Measurements from ENCODE around the gene CARF. TPM values are rescaled to one million over a fixed set of nuclear protein-coding genes. Genes with fewer than 3 reads are reported as not detected.

Gene CARF
- polyA plus RNA-seq, 1 of the 3 experiments (the other 2 are of a cell fraction) = 4.6 TPM

GRCh38 chr2:202982779-202983491 lies 70.9 kb downstream of the CARF start:
- Histone ChIP-seq H2AFZ (ENCODE audit: low read depth) (no peak overlapping the region), H3K27ac (ENCODE audit: low read depth in 2 of 2, low read length in 1 of 2) (no peak overlapping the region), H3F3A (replicated peaks; ENCODE audit: insufficient read depth) (no peaks in the 10 kb centered on the region), H4K20me1 (ENCODE audit: insufficient read depth) (no peaks in the 10 kb centered on the region), H3K9ac (no peak overlapping the region), H3K9me3 (no peaks in the 10 kb centered on the region; the same call in 1 of the 2 replicates), H3K4me3 (ENCODE audit: low read depth in 2 of 2, low read length in 1 of 2) (no peak overlapping the region), H3K9me2 (no peaks in the 10 kb centered on the region), H3K79me2 (ENCODE audit: insufficient read depth) (no peaks in the 10 kb centered on the region), H3K27me3 (ENCODE audit: insufficient read depth) (no peaks in the 10 kb centered on the region), H3K4me2 (no peak overlapping the region), H3K36me3 (replicated peaks in 1 of 2; ENCODE audit: control insufficient read depth in 1 of 2, insufficient read depth in 2 of 2, low read length in 1 of 2) (peaks cover 8 to 12% of the 10 kb centered on the region in 2 experiments), H3K4me1 (ENCODE audit: control insufficient read depth in 1 of 2, insufficient read depth in 2 of 2, low read depth in 1 of 2, low read length in 1 of 2) (no peaks in the 10 kb centered on the region)
- ChIA-PET POLR2A (no interaction called here), CTCF (no interaction called here)
- TF ChIP-seq NFIC (IDR thresholded peaks at IDR 0.05; ENCODE audit: borderline replicate concordance) = no peak
- TF ChIP-seq GATA2 (CRISPR knock-in tag; IDR thresholded peaks at IDR 0.05) = no peak
- TF ChIP-seq RCOR1 (IDR thresholded peaks at IDR 0.05; ENCODE audit: low read length) = no peak
- whole genome bisulfite sequencing (ENCODE audit: low lambda C conversion rate) = 96% methylated on average over 3 of the region's 3 CpGs
- DNase-seq = no peak

- Histone ChIP-seq H3K27me3 (ENCODE audit: insufficient read depth) (no peaks in the 10 kb centered on the region), H3K4me3 (ENCODE audit: low read depth in 2 of 2, low read length in 1 of 2) (no peak overlapping the region), H3K9ac (no peak overlapping the region), H3K79me2 (ENCODE audit: insufficient read depth) (no peaks in the 10 kb centered on the region), H3K4me1 (ENCODE audit: control insufficient read depth in 1 of 2, insufficient read depth in 2 of 2, low read depth in 1 of 2, low read length in 1 of 2) (no peaks in the 10 kb centered on the region), H2AFZ (ENCODE audit: low read depth) (no peak overlapping the region), H3F3A (replicated peaks; ENCODE audit: insufficient read depth) (no peaks in the 10 kb centered on the region), H3K36me3 (replicated peaks in 1 of 2; ENCODE audit: control insufficient read depth in 1 of 2, insufficient read depth in 2 of 2, low read length in 1 of 2) (no peaks in the 10 kb centered on the region), H3K9me2 (no peaks in the 10 kb centered on the region), H3K4me2 (no peak overlapping the region), H3K27ac (ENCODE audit: low read depth in 2 of 2, low read length in 1 of 2) (no peak overlapping the region), H4K20me1 (ENCODE audit: insufficient read depth) (no peaks in the 10 kb centered on the region), H3K9me3 (no peaks in the 10 kb centered on the region)
- 89% methylated on average over 1 of the region's 1 CpG for WGBS (ENCODE audit: low lambda C conversion rate)
- ChIA-PET CTCF (no interaction called here), POLR2A (no interaction called here)
- TF ChIP-seq IRF3 (IDR thresholded peaks at IDR 0.05; ENCODE audit: low read depth, low read length) = no peak
- no peak for TF ChIP-seq CHD2 (IDR thresholded peaks at IDR 0.05; ENCODE audit: low read length, partially characterized antibody)
- no peak for TF ChIP-seq REST (IDR thresholded peaks at IDR 0.05; ENCODE audit: low read depth, low read length)
- no peak for TF ChIP-seq FOXM1 (IDR thresholded peaks at IDR 0.05; ENCODE audit: low read depth)
- no peak for TF ChIP-seq NFIC (IDR thresholded peaks at IDR 0.05; ENCODE audit: borderline replicate concordance)
- no peak for TF ChIP-seq PBX3 (IDR thresholded peaks at IDR 0.05)
- TF ChIP-seq USF1 (IDR thresholded peaks at IDR 0.05; ENCODE audit: borderline replicate concordance, low read depth) = no peak
- TF ChIP-seq GABPA (IDR thresholded peaks at IDR 0.05; ENCODE audit: low read depth) = no peak
- no peak for TF ChIP-seq CTCF (IDR thresholded peaks at IDR 0.05)
- no peak for TF ChIP-seq TCF12 (IDR thresholded peaks at IDR 0.05)
- DNase-seq = no peak
Observed at GRCh38 chr2:202989749-202990148, 77.7 kb downstream of the CARF start.

All from SK-N-SH (cell line).